Adrenal gland (tissue), 5 donors: ENCODE measurements around the gene SPINK4.

Source experiments
- CTCF ChIP-seq, 6 experiments: fragments of 450-650 bp in 4 of 6; fragments of 200-600 bp in 2 of 6; sonication (generic) in 1 of 6; IDR thresholded peaks; 1 replicate in 5 of 6; 2 replicates in 1 of 6; pipeline versions ENCODE4 v1.5.1 to v1.8.0; 2016 to 2021; ENCODE audit warnings: antibody characterized with exemption in 6 of 6, mild to moderate bottlenecking in 2 of 6, moderate library complexity in 1 of 6
- POLR2A ChIP-seq, 2 donors: fragments of 450-650 bp; IDR thresholded peaks; one replicate each; pipeline ENCODE4 v1.6.1; 2017; ENCODE audit warnings: antibody characterized with exemption in 2 of 2, mild to moderate bottlenecking in 2 of 2, moderate library complexity in 1 of 2
- donor health status: DM: no; HTN: no; CAD: no.

- TF ChIP-seq CTCF (IDR thresholded peaks at IDR 0.05): no peak
- no peak for TF ChIP-seq POLR2A (IDR thresholded peaks at IDR 0.05)
Observed at GRCh38 chr9:33255014-33255413, 15.0 kb downstream of the SPINK4 start.
